Loucy (cell line): ENCODE results near the gene FBXL15.

Experiments used
- H2AFZ ChIP-seq: fragments of 200-600 bp; sonication (generic); 2 replicates; pipeline ENCODE4 v1.6.0; 2016; ENCODE audit warnings: antibody characterized with exemption, mild to moderate bottlenecking, low read length, moderate library complexity
- H3F3A ChIP-seq: fragments of 200-600 bp; 2 replicates; pipeline ENCODE4 v1.6.0; 2016; ENCODE audit warnings: antibody characterized with exemption, low read depth, mild to moderate bottlenecking
- H3K27me3 ChIP-seq: fragments of 200-600 bp; sonication (generic); 2 replicates; pipeline ENCODE4 v1.6.1; 2014; ENCODE audit warnings: low read length, mild to moderate bottlenecking; ENCODE audit not compliant: insufficient read depth, poor library complexity, severe bottlenecking
- H3K36me3 ChIP-seq: fragments of 200-600 bp; sonication (generic); 2 replicates; pipeline ENCODE4 v1.6.1; 2016; ENCODE audit warnings: low read length; ENCODE audit not compliant: insufficient read depth
- H3K4me1 ChIP-seq: fragments of 200-600 bp; sonication (generic); 2 replicates; pipeline ENCODE4 v1.5.1; 2014; ENCODE audit warnings: low read length, mild to moderate bottlenecking; ENCODE audit not compliant: insufficient read depth, poor library complexity, severe bottlenecking
- H3K4me2 ChIP-seq: fragments of 200-600 bp; sonication (generic); 2 replicates; pipeline ENCODE4 v1.6.0; 2014; ENCODE audit warnings: antibody characterized with exemption, low read length, low read depth, mild to moderate bottlenecking; ENCODE audit not compliant: poor library complexity, severe bottlenecking
- H3K4me3 ChIP-seq: fragments of 200-600 bp; sonication (generic); 2 replicates; pipeline ENCODE4 v1.5.1; 2014; ENCODE audit warnings: low read length, mild to moderate bottlenecking, mixed read lengths; ENCODE audit not compliant: poor library complexity, severe bottlenecking
- H3K79me2 ChIP-seq: fragments of 200-600 bp; sonication (generic); 2 replicates; pipeline ENCODE4 v1.6.1; 2014; ENCODE audit warnings: low read length; ENCODE audit not compliant: insufficient read depth
- H3K9ac ChIP-seq: fragments of 200-600 bp; sonication (generic); 2 replicates; pipeline ENCODE4 v1.6.0; 2014; ENCODE audit warnings: mild to moderate bottlenecking, low read depth, low read length, moderate library complexity; ENCODE audit not compliant: poor library complexity, severe bottlenecking
- H3K9me2 ChIP-seq: fragments of 200-600 bp; sonication (generic); replicated peaks from 2 replicates; pipeline ENCODE4 v1.6.1; 2016; ENCODE audit warnings: low read depth, low read length, mixed read lengths
- H3K9me3 ChIP-seq: fragments of 200-600 bp; sonication (generic); 2 replicates; pipeline ENCODE4 v1.6.1; 2014; ENCODE audit warnings: mild to moderate bottlenecking, antibody characterized with exemption, low read length, low read depth; ENCODE audit not compliant: insufficient read depth
- H4K20me1 ChIP-seq: fragments of 200-600 bp; sonication (generic); 2 replicates; pipeline ENCODE4 v1.6.0; 2014; ENCODE audit warnings: antibody characterized with exemption, low read length, mild to moderate bottlenecking; ENCODE audit not compliant: insufficient read depth, poor library complexity, severe bottlenecking
- EZH2phosphoT487 ChIP-seq: fragments of 200-600 bp; IDR thresholded peaks from 2 replicates; pipeline ENCODE4 v1.6.1; 2018; ENCODE audit warnings: antibody characterized with exemption, mild to moderate bottlenecking, moderate library complexity, borderline replicate concordance
- TF ChIP-seq, protein P1 (sequence below): fragments of 200-600 bp; sonication (generic); conservative IDR thresholded peaks from 2 replicates; pipeline ENCODE4 v1.5.1; 2014; ENCODE audit warnings: mild to moderate bottlenecking, antibody characterized with exemption, low read length

The FBXL15 gene

DNA sequence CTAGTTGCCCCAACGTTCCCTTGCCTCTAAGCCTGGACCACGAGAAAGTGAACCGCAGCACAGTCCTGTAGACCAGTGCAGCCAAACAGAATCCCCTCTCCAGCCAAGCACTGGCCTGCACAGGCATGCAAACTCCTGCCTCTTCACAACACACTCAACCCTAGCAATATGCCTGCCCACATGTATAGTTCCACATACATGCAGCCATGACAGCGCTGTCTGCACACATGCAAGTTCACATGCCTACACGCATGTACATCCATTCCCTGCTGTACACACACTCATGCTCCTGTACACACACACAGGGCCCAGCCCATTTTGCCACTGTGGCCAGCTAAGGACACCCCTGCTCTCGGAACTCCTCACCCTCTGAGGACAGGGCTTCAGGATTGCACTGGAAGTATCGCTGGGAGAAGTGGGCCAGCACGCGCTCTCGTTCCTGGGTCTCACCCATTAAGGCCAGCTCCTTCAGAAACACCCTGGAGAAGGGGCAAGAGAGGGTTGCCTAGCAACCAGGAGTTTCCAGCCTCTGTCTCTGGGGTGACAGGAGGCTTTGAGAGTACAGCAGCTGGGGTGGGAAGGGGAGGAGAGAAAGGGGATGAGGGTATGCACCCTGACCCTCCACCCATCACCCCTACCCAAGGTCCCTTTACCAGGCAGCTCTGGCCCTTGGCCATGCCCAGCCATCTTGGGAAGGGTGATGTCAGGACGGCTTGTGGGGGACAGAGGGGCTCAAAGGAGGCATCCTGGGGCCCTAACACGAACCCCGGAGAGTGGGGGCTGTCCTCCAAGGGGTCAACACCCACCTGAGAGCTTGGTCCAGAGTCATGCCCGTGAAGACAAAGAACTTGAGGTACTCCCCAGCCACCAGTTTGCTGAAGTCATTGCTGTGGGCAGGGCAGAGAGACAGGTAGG is 9.0 kb upstream of the FBXL15 start:
- no peaks in the 10 kb centered on the region for H4K20me1 ChIP-seq
- no peaks in the 10 kb centered on the region for H3F3A ChIP-seq
- H3K27me3 ChIP-seq = peaks cover 25% of the 10 kb centered on the region
- H3K36me3 ChIP-seq = no peaks in the 10 kb centered on the region
- no peaks in the 10 kb centered on the region for H3K9me2 ChIP-seq
- H3K4me3 ChIP-seq = no peak overlapping the region
- no peak for TF ChIP-seq EZH2phosphoT487
- TF ChIP-seq, protein P1, sequence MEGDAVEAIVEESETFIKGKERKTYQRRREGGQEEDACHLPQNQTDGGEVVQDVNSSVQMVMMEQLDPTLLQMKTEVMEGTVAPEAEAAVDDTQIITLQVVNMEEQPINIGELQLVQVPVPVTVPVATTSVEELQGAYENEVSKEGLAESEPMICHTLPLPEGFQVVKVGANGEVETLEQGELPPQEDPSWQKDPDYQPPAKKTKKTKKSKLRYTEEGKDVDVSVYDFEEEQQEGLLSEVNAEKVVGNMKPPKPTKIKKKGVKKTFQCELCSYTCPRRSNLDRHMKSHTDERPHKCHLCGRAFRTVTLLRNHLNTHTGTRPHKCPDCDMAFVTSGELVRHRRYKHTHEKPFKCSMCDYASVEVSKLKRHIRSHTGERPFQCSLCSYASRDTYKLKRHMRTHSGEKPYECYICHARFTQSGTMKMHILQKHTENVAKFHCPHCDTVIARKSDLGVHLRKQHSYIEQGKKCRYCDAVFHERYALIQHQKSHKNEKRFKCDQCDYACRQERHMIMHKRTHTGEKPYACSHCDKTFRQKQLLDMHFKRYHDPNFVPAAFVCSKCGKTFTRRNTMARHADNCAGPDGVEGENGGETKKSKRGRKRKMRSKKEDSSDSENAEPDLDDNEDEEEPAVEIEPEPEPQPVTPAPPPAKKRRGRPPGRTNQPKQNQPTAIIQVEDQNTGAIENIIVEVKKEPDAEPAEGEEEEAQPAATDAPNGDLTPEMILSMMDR = no peak
- H3K4me2 ChIP-seq = no peak overlapping the region
- H3K79me2 ChIP-seq = no peaks in the 10 kb centered on the region
- no peak overlapping the region for H3K9ac ChIP-seq
- H3K4me1 ChIP-seq = no peaks in the 10 kb centered on the region
- H3K9me3 ChIP-seq = no peaks in the 10 kb centered on the region
- H2AFZ ChIP-seq = no peak overlapping the region

DNA sequence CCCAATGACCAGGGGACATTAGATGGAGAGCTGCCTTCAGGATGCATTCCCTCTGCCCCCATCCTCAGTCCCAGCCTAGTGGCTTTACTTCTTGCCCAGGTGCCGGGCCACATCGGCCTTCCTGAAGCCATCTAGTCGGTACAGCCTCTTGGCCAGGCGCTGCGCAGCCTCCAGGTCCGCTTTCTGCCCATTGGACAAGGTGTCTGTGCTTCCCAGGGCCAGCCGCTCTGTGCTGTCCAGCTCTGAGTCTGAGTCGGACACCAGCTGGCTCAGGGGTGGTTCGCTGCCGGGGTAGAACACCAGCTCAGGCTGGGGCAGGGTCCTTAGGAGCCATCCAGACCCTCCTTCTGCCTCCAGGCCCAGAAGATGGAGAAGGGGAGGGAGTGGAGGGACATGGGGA is 8.3 kb upstream of the FBXL15 start:
- Histone ChIP-seq H3K4me3 (no peak overlapping the region), H3K4me1 (no peaks in the 10 kb centered on the region), H3K4me2 (no peak overlapping the region), H3K9me2 (no peaks in the 10 kb centered on the region), H3K36me3 (no peaks in the 10 kb centered on the region), H3K27me3 (peaks cover 25% of the 10 kb centered on the region), H3K9ac (no peak overlapping the region), H3F3A (no peaks in the 10 kb centered on the region), H4K20me1 (no peaks in the 10 kb centered on the region), H3K79me2 (no peaks in the 10 kb centered on the region), H2AFZ (no peak overlapping the region), H3K9me3 (no peaks in the 10 kb centered on the region)
- TF ChIP-seq, protein P1 = no peak
- TF ChIP-seq EZH2phosphoT487 = no peak

DNA sequence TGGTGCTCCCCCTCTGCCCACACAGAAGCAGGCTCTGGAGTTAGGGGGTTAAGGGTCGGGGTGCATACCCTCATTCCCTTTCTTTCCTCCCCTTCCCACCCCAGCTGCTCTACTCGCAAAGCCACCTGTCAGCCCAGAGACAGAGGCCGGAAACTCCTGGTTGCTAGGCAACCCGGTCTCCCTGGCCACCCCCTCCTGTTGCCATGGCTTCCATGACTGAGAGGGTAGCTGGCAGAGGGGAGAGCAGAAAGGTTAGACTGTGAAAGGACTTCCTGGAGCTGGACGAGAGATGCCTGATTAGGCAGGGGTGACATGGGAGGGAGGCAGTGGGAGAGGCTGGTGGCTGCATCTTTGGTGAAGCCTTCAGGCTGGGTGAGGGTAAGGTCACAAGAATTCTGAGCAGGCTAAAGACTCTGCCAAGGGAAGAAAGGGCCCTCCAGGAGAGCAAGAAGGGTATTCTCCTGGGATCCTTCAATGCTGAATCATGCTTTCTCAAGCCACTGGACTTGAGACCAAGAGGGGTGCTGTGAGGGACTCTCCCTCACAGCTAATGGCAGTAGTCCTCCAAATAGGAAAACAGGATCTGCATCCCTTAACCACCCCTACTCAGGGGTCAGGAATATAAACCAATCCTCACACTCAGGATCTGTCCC is 7.5 kb upstream of the FBXL15 start:
- Histone ChIP-seq H3K27me3 (peaks cover 25% of the 10 kb centered on the region), H3K4me2 (no peak overlapping the region)

More for the DNA sequence above, 7.5 kb upstream of the FBXL15 start:
- Histone ChIP-seq H3K4me1 (no peaks in the 10 kb centered on the region), H3K9me3 (no peaks in the 10 kb centered on the region), H3K9me2 (no peaks in the 10 kb centered on the region), H3K36me3 (no peaks in the 10 kb centered on the region), H3K4me3 (no peak overlapping the region), H4K20me1 (no peaks in the 10 kb centered on the region), H3K9ac (no peak overlapping the region), H3F3A (no peaks in the 10 kb centered on the region), H2AFZ (no peak overlapping the region), H3K79me2 (no peaks in the 10 kb centered on the region)
- no peak for TF ChIP-seq EZH2phosphoT487
- TF ChIP-seq, protein P1 = no peak
